ENCODE results near the gene PAEP.

Gene PAEP

DNA sequence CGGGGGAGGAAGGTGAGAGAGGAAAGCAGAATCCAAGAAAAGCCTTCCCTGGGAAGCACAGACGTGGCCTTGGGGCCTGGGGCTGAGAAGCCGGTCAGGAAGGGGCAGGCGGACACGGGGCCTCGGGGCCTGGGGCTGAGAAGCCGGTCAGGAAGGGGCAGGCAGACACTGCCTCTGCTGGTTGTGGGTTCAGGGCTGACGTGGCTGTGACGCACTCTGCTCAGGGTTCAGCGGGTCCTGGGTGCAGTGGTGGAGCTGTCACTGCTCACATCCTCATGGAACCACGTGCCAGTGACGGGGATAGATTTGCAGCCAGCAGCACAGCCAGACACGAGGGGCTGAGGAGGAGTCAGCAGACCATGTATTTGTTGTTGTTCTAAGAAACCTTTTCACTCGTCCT lies 12.8 kb downstream of the PAEP start:
- TF ChIP-seq, protein P1, sequence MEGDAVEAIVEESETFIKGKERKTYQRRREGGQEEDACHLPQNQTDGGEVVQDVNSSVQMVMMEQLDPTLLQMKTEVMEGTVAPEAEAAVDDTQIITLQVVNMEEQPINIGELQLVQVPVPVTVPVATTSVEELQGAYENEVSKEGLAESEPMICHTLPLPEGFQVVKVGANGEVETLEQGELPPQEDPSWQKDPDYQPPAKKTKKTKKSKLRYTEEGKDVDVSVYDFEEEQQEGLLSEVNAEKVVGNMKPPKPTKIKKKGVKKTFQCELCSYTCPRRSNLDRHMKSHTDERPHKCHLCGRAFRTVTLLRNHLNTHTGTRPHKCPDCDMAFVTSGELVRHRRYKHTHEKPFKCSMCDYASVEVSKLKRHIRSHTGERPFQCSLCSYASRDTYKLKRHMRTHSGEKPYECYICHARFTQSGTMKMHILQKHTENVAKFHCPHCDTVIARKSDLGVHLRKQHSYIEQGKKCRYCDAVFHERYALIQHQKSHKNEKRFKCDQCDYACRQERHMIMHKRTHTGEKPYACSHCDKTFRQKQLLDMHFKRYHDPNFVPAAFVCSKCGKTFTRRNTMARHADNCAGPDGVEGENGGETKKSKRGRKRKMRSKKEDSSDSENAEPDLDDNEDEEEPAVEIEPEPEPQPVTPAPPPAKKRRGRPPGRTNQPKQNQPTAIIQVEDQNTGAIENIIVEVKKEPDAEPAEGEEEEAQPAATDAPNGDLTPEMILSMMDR (IDR thresholded peaks at IDR 0.05; ENCODE audit: low read depth, low read length, missing control alignments), result no peak
- DNase-seq (ENCODE audit: extremely low read depth, low read depth), result no peak

DNA sequence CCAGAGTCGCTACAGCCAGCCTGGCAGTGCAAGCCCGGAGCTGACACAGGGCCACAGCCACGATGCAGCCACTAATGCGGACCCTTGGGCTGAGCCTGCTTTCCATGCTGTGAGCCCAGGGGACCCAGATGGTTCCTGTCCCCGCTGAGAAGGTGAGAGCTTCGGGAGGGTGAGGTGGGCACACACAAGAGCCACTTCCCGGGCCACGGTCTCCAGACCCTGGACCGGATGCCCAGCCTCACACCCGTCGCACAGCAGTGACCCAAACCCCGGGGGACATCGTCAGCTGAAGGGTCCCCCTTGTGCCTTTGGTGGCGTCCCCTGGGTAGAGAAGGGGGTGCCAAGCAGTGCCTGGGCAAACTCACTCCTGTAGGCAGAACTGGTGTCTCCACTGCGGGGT lies 13.4 kb downstream of the PAEP start:
- no peak overlapping the region for H3K4me3 ChIP-seq (replicated peaks; ENCODE audit: low read depth, low read length)
- TF ChIP-seq, protein P1 (IDR thresholded peaks at IDR 0.05; ENCODE audit: low read depth, low read length, missing control alignments), result no peak
- DNase-seq (ENCODE audit: extremely low read depth, low read depth), result no peak

More for the DNA sequence above, 12.8 kb downstream of the PAEP start:
- H3K4me3 ChIP-seq (replicated peaks; ENCODE audit: low read depth, low read length), result no peak overlapping the region

DNA sequence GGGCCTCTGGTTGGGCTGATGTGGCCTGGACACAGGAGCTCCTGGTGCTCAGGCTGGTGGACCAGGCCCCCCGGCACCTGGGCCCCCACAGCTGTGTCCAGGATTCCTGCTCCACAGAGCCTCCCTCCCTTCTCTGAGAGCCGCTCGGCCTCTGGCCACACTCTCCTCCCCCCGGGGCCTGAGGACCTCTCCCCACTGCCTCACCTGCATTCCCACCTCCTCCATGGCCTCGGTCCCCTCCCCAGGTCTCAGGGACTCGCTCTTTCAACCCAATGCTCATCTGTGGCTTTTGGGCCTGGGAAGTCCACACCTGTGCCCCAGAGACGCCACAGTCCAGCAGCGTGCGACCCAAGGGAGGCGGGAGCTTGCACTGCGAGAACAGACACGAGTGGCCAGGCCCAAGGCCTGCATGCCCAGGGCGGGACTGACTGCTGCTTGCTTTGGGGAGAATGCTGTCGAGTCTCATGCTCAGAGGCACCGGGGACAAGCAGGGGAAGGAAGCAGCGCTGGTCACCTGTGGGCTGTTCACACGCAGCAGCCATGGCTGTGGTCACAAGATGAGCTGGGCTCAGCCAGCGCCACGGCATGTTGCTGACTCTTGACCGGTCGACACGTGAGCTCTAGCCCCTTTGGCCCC lies 14.6 kb downstream of the PAEP start:
- H3K4me3 ChIP-seq (replicated peaks; ENCODE audit: low read depth, low read length), result no peak overlapping the region
- TF ChIP-seq, protein P1 (IDR thresholded peaks at IDR 0.05; ENCODE audit: low read depth, low read length, missing control alignments), result no peak
- no peak for DNase-seq (ENCODE audit: extremely low read depth, low read depth)

DNA sequence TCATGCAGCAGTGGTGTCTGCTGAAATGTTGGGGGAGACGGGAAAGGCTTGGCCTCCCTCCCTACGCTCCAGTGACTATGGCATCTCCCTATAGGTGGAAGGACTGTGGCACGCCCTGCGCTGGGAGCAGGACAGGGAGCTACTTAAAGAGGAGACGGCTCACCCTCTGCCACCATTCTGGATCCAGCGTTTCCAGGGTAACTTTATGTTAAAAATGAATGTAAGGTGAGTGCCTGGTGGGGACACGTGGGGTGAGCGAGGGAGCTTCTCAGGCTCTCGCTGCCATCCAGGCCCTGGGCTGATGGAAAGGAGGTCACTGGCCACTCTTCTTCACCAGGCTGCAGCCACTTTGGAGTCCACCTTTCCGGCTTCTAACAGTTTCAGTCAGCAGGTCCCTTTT lies 15.7 kb downstream of the PAEP start:
- no peak overlapping the region for H3K4me3 ChIP-seq (replicated peaks; ENCODE audit: low read depth, low read length)
- DNase-seq (ENCODE audit: extremely low read depth, low read depth), result no peak
- TF ChIP-seq, protein P1 (IDR thresholded peaks at IDR 0.05; ENCODE audit: low read depth, low read length, missing control alignments), result no peak

DNA sequence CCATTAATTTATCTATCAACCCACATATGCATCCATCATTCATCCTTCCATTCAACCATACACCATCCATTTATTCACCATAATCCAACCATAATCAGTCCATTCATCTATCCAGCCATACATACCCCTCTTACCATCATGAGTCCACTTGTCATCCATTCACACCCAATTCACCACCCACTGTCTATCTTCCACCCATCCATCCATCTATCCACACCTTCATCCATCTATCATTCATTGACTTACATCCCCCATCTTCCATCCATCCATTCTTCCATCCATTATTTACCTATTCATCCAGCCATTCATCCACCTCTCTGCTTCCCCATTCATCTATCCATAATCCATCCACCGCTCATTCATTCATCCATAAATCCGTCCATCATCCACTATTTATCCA lies 17.8 kb downstream of the PAEP start:
- TF ChIP-seq, protein P1 (IDR thresholded peaks at IDR 0.05; ENCODE audit: low read depth, low read length, missing control alignments), result no peak
- no peak for DNase-seq (ENCODE audit: extremely low read depth, low read depth)
- no peak overlapping the region for H3K4me3 ChIP-seq (replicated peaks; ENCODE audit: low read depth, low read length)

DNA sequence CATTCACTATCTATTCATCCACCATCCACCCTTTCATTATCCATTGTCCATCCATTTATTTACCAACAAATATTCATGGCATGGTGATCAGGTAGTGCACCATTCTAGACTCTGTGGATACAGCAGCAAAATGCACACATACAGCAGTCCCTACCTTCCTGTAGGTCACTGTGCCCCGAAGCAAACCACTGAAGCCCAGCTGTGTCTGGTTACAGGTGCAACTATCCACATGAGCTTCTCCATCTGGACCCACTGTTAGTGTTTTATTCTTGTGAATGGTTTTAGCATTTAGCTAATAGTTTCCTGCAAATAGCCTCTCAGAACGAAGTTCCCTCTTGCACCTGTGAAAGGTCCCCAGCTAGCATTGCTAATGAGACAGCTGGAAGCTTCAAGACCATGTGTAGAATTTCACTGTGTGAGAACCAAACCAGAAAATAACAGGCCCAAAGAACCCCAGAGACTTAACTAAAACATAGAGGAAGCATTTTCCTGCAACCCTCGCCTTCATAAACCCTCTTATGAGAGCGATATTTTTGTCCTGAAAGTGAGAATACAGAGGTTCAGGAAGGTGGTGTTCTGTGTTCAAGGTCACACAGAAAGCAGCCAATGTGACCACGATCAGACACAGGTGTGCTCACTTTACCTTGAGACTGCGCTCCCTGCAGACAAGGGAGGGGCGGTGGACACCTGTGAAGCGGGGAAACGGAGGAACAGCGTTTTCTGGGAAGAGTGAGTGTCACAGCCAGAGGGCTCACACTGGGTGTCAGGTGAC lies 18.5 kb downstream of the PAEP start:
- H3K4me3 ChIP-seq (replicated peaks; ENCODE audit: low read depth, low read length), result no peak overlapping the region
- DNase-seq (ENCODE audit: extremely low read depth, low read depth), result no peak
- TF ChIP-seq, protein P1 (IDR thresholded peaks at IDR 0.05; ENCODE audit: low read depth, low read length, missing control alignments), result no peak

Data from HFF-Myc (cell line).